NCI-H226 (cell line): ENCODE measurements around the gene TSPAN9.

Source experiments
- DNase-seq: peaks from one replicate; pipeline ENCODE4 v3.0.0-alpha.2; 2015

Gene TSPAN9

GRCh38 chr12:3305464-3305863 lies 228.3 kb downstream of the TSPAN9 start:
- no peak for DNase-seq

- DNase-seq: no peak
These were observed 228.9 kb downstream of the TSPAN9 start for GRCh38 chr12:3305904-3306619.

DNA sequence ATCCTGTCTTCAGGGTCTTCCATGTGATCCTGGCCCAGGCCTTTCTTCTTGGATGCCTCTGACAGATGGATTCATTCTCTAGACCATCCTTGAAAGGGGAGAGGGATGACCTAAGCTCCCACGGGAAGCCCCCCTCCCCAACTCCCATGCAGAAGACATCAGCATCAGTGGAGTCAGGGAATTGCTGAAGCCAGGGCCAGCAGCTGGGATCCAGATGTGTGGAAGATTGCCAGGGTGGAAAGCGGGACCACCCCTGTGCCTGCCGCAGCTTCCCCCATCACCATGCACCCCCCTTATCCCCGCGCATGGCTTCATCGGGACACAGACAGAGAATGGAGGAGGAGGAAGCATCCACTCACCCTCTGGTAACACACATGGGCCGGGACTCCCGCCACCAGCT lies 230.2 kb downstream of the TSPAN9 start:
- no peak for DNase-seq

DNA sequence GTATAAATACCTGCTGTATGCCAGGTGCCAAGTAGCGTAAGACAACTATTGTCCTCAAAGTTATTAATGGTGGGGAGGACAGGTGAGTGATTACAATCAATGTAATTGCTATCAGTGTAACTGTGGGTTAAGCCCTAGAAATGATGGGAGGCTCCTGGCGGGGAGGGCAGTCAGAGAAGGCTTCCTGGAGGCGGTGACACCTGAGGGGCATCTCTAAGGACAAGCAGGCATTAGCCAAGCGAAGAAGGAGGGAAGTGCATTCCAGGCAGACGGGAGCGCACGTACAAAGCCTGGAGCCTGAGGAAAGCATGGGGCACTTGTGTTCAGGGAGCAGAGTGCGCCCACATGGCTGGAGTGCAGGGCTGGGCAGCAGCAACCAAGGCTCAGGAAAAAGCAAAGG lies 230.9 kb downstream of the TSPAN9 start:
- no peak for DNase-seq

DNA sequence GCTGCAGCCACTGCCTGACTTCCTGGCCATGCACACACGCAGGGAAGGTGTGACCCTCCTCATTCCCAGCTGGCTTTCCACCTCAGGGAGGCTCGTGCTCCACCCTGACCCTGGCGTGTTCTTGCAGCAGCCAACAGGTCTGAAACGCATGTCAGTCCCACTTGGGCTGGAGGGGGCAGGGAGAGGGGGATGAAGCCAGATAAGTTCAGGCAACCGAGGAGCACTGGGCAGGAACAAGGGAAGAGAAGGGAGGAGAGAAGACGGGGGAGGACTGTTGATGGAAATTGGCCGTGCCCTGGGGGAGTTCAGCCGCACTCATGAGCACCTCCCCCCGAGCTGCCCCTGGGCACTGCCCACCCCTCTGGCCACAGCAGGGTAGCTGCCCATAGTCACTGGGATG lies 231.4 kb downstream of the TSPAN9 start:
- no peak for DNase-seq

DNA sequence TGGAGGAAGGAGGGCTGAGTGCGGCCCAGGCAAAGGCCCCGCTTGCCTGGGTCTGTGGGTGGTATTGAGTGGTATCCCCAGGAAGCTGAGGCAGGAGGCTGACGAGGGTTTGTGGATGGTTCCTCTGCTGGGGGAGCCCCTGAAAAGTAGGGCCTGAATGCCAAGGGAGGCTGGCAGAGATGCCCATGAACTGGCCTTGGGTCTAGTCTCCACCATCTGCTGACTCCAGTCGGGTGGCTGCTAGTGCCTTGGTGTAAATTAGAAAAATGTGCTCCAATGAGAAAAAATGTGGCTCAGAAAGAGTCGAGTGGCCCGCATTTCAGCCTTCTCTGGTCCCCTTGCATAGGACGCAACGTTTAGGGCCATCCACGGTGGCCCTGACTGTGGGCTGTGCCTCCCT lies 232.6 kb downstream of the TSPAN9 start:
- no peak for DNase-seq

DNA sequence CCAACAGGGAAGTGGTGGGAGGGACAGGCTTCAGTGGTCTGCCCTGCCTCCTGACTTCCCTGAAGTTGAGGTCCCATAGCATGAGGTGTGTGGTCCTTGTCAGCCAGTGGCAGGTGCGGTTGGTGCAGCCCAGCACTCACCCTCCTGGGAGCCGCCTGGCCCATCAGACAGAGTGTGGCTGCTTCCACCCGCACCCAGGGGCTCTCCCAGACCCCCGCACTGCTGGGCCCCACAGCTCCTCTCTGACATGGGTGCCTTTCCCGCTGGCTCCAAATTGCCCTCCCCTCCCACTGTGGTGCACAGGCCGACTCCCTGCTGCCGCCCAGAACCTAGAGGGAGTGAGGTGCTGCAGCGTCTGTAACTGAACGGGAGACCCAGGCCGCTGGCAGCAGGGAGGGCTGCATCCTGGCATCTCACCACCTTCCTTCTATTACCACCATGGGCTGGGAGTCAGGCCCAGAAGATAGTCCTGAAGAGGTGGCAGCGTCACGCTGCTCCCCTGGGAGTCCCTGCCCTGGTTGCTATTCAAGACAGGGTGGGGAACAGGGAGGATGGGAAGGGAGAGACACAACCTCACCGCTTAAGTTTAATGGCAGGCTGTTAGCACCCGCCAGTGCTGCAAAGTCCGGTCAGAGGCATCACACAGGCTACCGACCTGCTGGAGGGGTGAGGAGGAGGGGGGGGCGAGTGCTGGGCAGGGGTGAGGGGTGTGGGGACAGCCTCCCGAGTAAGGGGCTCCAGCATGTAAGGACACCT lies 233.3 kb downstream of the TSPAN9 start:
- DNase-seq: no peak

GRCh38 chr12:3311027-3311402 lies 233.8 kb downstream of the TSPAN9 start:
- no peak for DNase-seq

DNA sequence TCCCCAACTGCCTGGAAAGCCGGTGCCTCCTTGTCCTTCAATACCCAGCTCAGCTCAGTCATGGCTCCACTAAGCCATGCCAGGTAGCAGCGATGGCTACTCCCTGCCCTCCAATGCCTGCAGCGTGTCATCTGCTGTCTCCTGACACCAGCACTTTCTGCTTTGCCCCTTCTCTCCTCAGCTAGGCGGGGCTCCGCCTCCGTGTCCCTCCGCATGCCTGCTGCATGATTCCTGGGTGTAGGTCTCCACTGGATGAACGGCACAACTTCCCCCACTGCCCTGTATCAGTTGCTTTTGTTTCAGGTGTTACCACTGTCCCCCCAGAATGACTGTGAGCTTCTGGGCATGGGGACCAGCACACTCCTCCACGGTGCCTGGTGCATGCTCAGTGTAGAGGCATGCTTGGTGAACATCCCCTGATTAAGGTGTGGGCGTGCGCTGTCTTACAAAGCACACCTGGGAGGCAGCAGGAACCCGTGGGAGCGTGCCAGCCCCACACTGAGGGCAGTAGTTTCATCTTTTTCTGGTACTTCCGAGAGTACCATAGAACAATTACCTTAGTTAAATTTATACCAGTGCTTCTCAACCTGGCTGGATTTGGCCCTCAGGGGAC lies 234.4 kb downstream of the TSPAN9 start:
- DNase-seq: no peak

DNA sequence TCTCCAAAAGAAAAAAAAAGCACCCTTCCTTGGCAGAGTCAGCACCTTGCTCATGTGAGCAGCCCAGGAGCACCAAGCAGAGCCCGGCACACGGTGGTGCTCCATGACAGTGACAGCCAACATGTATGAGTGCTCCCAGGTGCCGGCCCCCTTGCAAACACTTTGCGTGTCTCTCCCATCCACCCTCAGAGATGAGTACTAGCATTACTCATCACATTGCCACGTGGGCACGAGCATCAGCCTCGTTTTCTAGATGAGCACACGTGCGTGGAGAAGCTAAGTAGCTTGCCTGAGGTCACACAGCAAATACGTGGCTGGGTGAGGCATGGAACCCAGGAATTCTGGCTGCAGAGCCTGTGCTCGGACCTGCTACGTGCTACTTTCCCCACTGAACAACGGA lies 235.9 kb downstream of the TSPAN9 start:
- peak; percentile 39 for DNase-seq

- no peak for DNase-seq
These were observed 236.8 kb downstream of the TSPAN9 start for GRCh38 chr12:3313675-3314663.

- DNase-seq: no peak
These were observed 238.1 kb downstream of the TSPAN9 start for GRCh38 chr12:3315201-3315661.

DNA sequence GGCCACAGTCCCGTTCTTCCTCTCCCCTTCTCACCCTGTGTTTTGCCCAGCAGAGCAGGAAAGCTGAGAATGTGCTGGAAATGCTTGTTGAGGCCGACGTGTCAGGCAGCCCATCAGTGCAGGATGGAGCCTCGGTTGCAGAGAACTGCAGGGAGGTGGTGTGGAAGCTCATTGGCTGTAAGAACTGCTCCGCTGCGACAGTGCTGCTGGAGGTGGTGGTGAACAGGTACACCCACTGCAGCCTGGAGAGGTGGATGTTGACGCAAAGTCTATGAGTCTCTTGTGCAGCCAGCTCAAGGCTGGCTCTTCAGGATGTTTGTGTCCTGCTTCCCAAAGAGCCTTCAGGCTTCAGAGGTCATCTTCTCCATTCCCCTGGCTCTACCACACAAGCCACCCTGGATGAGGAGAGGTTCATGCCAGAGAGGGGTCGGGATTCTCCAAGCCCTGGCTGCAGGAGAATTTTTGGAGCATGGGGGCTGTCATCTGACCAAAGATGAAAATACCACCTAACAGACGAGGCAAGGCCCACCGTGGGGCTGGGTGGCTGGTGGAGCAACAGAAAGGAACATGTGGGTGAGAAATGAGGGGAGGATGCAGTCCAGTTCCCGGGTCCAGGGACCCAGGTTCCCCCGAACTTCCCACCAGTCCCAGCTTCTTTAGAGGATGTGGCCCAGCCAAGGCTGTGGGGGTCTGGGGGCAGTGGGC lies 239.7 kb downstream of the TSPAN9 start:
- no peak for DNase-seq

GRCh38 chr12:3317481-3317815 lies 240.3 kb downstream of the TSPAN9 start:
- no peak for DNase-seq

DNA sequence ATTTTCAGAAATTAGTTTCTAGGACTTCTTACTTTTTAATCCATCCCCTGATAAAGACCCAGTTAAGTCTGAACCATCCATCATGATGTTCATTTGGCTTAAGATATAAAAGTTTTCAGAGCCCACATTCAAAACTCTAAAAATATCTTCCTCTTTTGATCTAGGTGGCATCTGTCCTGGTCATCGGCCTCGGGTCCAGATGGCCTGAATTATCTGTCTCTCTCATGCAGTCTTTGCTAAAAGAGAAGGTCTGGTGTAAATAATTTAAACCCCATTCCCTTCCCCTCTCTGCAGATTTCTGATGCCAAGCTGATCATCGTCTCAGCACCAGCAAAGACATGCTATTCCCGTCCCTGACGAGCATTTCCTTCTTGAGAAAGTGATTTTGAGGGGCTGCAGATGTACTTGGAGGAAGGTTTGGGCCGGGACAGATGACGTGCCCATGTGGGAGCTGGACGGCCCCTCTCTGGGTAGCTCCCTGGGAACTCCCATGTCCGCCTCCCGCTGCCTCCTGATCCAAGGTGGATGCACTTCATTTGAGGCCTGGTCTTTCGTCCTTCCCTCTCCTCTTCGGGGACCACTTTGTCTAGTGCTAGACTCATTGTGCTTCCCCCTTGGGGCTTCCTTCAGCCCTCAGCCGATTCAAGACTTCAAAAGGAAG lies 240.8 kb downstream of the TSPAN9 start:
- DNase-seq: no peak

DNA sequence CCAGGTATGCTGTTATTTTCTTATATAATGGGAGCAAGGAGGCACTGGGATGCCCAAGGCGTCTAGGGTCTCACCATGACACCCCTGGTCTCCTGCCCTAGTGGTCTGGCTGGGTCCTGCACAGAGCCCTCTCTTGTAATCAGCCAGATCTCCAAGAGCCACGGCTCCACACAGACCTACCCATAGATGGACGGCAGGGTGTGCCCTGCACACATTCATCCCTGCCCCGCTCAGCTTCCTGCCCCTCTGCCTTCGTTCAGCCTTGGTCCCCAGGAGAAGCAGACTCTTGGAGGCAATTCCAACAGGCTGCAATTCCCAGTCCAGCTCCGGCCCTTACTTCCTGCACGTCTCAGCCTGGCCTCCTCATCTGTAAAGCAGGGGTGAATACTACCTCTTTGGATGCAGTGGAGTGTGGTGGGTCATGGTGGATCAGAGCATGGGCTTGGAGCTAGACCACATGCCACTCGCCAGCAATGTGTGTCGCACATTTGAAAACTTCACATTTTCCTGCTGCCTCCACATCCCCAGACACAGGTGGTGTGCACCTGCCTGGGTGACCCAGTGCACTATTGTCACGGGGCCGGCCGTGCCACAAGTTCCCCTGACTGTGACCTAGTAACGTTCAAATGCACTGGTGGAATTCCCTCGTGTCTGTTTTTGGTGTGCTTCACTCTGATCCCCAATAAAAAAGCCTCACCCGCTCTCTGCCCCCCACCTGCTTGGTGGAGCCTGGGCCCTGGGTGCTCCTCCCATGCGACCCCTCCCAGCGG lies 242.7 kb downstream of the TSPAN9 start:
- no peak for DNase-seq

DNA sequence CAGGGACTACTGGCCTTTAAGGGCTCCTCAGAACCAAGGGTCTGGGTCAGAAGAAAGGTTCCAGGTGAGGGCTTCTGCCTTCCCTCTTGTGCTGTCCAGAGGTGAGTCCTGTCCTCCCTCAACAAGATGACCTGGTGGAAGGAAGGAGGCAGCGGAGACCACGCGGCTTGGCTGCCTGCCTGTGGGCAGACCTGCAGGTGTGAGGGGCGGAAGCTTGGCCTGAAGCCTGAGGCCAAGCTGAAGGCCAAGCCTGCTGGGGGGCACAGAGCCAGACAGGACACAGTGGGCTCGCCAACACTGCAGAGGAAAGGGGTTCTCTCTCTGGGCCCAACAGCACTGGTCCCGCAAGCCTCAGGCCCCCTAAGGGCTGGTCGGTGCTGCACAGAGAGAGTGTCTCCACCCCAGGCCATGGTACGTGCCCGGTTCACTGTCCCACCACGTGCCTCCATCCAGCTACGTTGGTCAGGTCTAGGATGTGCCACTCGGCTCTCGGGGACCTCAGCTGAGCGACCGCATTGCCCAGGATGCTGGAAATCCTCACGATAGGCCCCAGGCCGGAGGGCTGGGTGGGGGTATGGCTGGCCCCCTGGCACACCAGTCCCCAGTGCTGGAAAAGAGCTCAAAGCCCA lies 243.8 kb downstream of the TSPAN9 start:
- no peak for DNase-seq

DNA sequence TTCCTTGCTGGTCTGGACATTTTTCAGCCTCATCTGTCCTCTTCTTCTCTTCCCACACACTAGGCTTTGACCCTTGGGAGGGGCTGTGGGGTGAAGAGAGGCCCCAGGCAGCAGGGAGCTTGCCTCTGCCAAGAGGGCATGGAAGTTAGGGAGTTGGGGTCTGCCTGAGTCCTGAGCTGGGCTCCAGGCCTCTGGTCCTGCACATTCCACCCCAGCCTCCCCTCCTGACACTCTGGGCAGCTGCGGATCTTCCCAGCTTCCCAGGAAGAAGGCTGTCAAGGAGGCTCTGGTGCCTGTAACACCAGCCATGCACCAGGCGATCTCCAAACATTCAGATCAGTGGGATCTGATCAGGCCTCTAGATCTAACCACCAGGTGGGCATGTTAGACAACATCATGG lies 244.7 kb downstream of the TSPAN9 start:
- no peak for DNase-seq

- no peak for DNase-seq
These were observed 246.0 kb downstream of the TSPAN9 start for GRCh38 chr12:3323002-3323685.

DNA sequence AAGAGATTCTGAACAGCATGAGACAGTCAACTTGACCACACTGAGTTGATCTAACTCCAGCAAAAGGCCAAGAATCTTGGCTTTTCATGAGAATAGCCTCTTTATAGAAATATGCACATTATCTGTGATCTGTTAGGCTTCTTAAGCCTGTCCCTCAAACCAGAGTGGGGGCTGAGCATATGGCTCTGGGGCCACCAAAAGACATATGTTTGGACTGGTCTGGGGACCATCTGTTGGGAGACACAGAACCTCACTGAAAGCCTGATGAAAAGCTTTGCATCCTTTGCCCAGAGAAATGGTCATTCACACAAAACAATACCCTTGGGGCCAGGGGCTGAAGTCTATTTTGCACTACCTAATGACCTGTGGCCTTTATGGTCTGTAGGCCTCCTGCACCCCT lies 248.6 kb downstream of the TSPAN9 start:
- no peak for DNase-seq
